ENCODE results near the gene CD58.

- TF ChIP-seq USF2 (CRISPR knock-in tag; IDR thresholded peaks at IDR 0.05) (no peak), MAX (CRISPR knock-in tag; IDR thresholded peaks at IDR 0.05) (no peak), CTCF (IDR thresholded peaks at IDR 0.05) (no peak), ZNF232 (CRISPR knock-in tag; IDR thresholded peaks at IDR 0.05) (no peak)
These were observed 103.8 kb downstream of the CD58 start for GRCh38 chr1:116466810-116467557.
